HCT116 (cell line): ENCODE results near the gene SVIL. TPM values are rescaled to one million over a fixed set of nuclear protein-coding genes. Genes with fewer than 3 reads are reported as not detected.

ENCODE experiments used
- ATAC-seq: fragments of 200-7000 bp; cut with Tn5 transposase; 2 replicates; pipeline ENCODE4 v1.9.1; 2020; ENCODE audit warnings: mild to moderate bottlenecking, moderate library complexity
- BruUV-seq: library from RNA; stranded (reverse); fragments of 400-500 nt; replicated peaks from 2 replicates; lab custom pipeline; 2021; lab: Mats Ljungman, UMichigan
- CTCF ChIA-PET: fragments of 300-600 bp; sonication (Branson Sonifier 250); formaldehyde crosslinking; loops from one replicate; lab custom pipeline; 2021; ENCODE audit warnings: antibody characterized with exemption; lab: Charles Lee
- POLR2A ChIA-PET: fragments of 300-600, 350-600 bp; sonication (Branson Sonifier 250); formaldehyde crosslinking; loops from one replicate; lab custom pipeline; 2021; ENCODE audit warnings: antibody characterized with exemption; lab: Charles Lee
- RAD21 ChIA-PET, 2 experiments: fragments of 300-600 bp; sonication (Branson Sonifier 250); formaldehyde crosslinking; loops; one replicate each; lab custom pipeline; 2023; ENCODE audit warnings: low total read pairs in 2 of 2; ENCODE audit not compliant: uncharacterized antibody in 2 of 2, unreplicated experiment in 2 of 2, low non-redundant PET in 1 of 2; lab: Charles Lee
- DNase-seq: peaks from one replicate; pipeline ENCODE4 v3.0.0-alpha.2; 2010; ENCODE audit warnings: low read depth, low spot score
- H2AFZ ChIP-seq: fragments of 200-600 bp; shearing (Covaris generic), sonication (generic); 2 replicates; pipeline ENCODE4 v1.6.1; 2017; ENCODE audit warnings: low read depth, mixed run types, mixed read lengths, antibody characterized with exemption, low read length; ENCODE audit not compliant: poor library complexity, severe bottlenecking
- H3K27ac ChIP-seq: 2 replicates; pipeline ENCODE4 v1.5.1; 2012; ENCODE audit warnings: low read depth, low read length
- H3K27me3 ChIP-seq: fragments of 200-600 bp; sonication (generic); 2 replicates; pipeline ENCODE4 v1.6.1; 2016; ENCODE audit warnings: mixed run types, low read length, mixed read lengths; ENCODE audit not compliant: insufficient read depth
- H3K36me3 ChIP-seq, 2 experiments: fragments of 200-500 bp in 1 of 2; fragments of 200-600 bp in 1 of 2; sonication (Bioruptor generic) in 1 of 2; sonication (generic) in 1 of 2; 2 replicates each; pipeline versions ENCODE4 v1.5.1 to v1.6.1; 2014 to 2016; ENCODE audit warnings: low read length in 2 of 2, inconsistent platforms in 1 of 2, mixed read lengths in 1 of 2, mixed run types in 1 of 2; ENCODE audit not compliant: insufficient read depth in 2 of 2, control insufficient read depth in 1 of 2
- H3K4me1 ChIP-seq, 2 experiments: fragments of 200-600 bp in 1 of 2; sonication (generic) in 1 of 2; 2 replicates each; pipeline versions ENCODE4 v1.5.1 to v1.6.1; 2012 to 2017; ENCODE audit warnings: low read length in 2 of 2, inconsistent platforms in 1 of 2, mild to moderate bottlenecking in 1 of 2, mixed read lengths in 1 of 2, mixed run types in 1 of 2, moderate library complexity in 1 of 2; ENCODE audit not compliant: insufficient read depth in 2 of 2, control insufficient read depth in 1 of 2
- H3K4me2 ChIP-seq: fragments of 200-600 bp; sonication (generic); 2 replicates; pipeline ENCODE4 v1.6.1; 2017; ENCODE audit warnings: mixed run types, low read length, mixed read lengths
- H3K4me3 ChIP-seq, 2 experiments: fragments of 200-600 bp in 1 of 2; sonication (generic) in 1 of 2; replicated peaks in 1 of 2; 2 replicates each; pipeline ENCODE4 v1.5.1; 2011 to 2016; ENCODE audit warnings: low read length in 2 of 2, control low read depth in 1 of 2, low read depth in 1 of 2, mild to moderate bottlenecking in 1 of 2, mixed read lengths in 1 of 2, mixed run types in 1 of 2
- H3K79me2 ChIP-seq: fragments of 200-600 bp; sonication (generic); 2 replicates; pipeline ENCODE4 v1.6.1; 2017; ENCODE audit warnings: mild to moderate bottlenecking, mixed run types, low read length, moderate library complexity, mixed read lengths; ENCODE audit not compliant: insufficient read depth
- H3K9ac ChIP-seq: fragments of 200-600 bp; sonication (generic); 2 replicates; pipeline ENCODE4 v1.6.1; 2016; ENCODE audit warnings: low read length, mixed read lengths
- H3K9me2 ChIP-seq: fragments of 200-600 bp; sonication (generic), shearing (Covaris generic); 2 replicates; pipeline ENCODE4 v1.6.1; 2017; ENCODE audit warnings: mixed run types, mild to moderate bottlenecking, moderate library complexity; ENCODE audit not compliant: insufficient read depth
- H3K9me3 ChIP-seq, 2 experiments: fragments of 200-500 bp in 1 of 2; fragments of 200-600 bp in 1 of 2; sonication (Bioruptor generic) in 1 of 2; sonication (generic) in 1 of 2; 2 replicates each; pipeline ENCODE4 v1.6.1; 2014 to 2017; ENCODE audit warnings: low read length in 2 of 2, mixed read lengths in 2 of 2, inconsistent platforms in 1 of 2, low read depth in 1 of 2, mild to moderate bottlenecking in 1 of 2, mixed run types in 1 of 2, moderate library complexity in 1 of 2; ENCODE audit not compliant: control insufficient read depth in 1 of 2, insufficient read depth in 1 of 2
- H4K20me1 ChIP-seq: fragments of 200-600 bp; sonication (generic), shearing (Covaris generic); 2 replicates; pipeline ENCODE4 v1.6.1; 2017; ENCODE audit warnings: mixed run types, mild to moderate bottlenecking, moderate library complexity; ENCODE audit not compliant: insufficient read depth
- ATF3 ChIP-seq: IDR thresholded peaks from 2 replicates; pipeline ENCODE4 v1.6.1; 2012
- CBX3 ChIP-seq: IDR thresholded peaks from 2 replicates; pipeline ENCODE4 v1.6.1; 2012; ENCODE audit warnings: low read depth
- CEBPB ChIP-seq: IDR thresholded peaks from 2 replicates; pipeline ENCODE4 v1.6.1; 2012; ENCODE audit warnings: low read depth
- CTCF ChIP-seq, 3 experiments: fragments of 200-600 bp in 1 of 3; sonication (generic) in 1 of 3; IDR thresholded peaks in 2 of 3; conservative IDR thresholded peaks in 1 of 3; 2 replicates each; pipeline ENCODE4 v1.5.1; 2012 to 2017; ENCODE audit warnings: low read depth in 2 of 3, low read length in 2 of 3, antibody characterized with exemption in 1 of 3, borderline replicate concordance in 1 of 3, control low read depth in 1 of 3, mild to moderate bottlenecking in 1 of 3, mixed read lengths in 1 of 3, mixed run types in 1 of 3, moderate library complexity in 1 of 3; ENCODE audit not compliant: insufficient read depth in 1 of 3
- FOSL1 ChIP-seq: IDR thresholded peaks from 2 replicates; pipeline ENCODE4 v1.6.1; 2012; ENCODE audit warnings: low read depth
- POLR2A ChIP-seq: IDR thresholded peaks from 2 replicates; pipeline ENCODE4 v1.7.0; 2011; ENCODE audit warnings: borderline replicate concordance; ENCODE audit not compliant: insufficient read depth, insufficient read length; ENCODE audit errors: extremely low read depth
- POLR2AphosphoS5 ChIP-seq: IDR thresholded peaks from 2 replicates; pipeline ENCODE4 v1.6.1; 2011; ENCODE audit warnings: mild to moderate bottlenecking, low read depth, low read length, moderate library complexity
- intact Hi-C: fragments of 100-400 bp; cut with micrococcal nuclease; formaldehyde crosslinking; loops from 2 replicates; pipeline ENCODE4 v1.10.0; 2022
- total RNA-seq: library from RNA; stranded (reverse); gene quantifications from one replicate; pipeline ENCODE4 v1.2.1, GENCODE V29; 2021; ENCODE audit not compliant: unreplicated experiment
- TF ChIP-seq, protein P1 (sequence below): IDR thresholded peaks from 2 replicates; pipeline ENCODE4 v1.6.1; 2012

The SVIL gene
- total RNA-seq, 1 experiment from 2014 or later, result 27.0 TPM

- Histone ChIP-seq H3K27ac (no peak overlapping the region), H3K9ac (no peak overlapping the region), H3K27me3 (no peaks in the 10 kb centered on the region), H3K9me3 (no peaks in the 10 kb centered on the region), H3K4me2 (no peak overlapping the region), H3K9me2 (no peaks in the 10 kb centered on the region), H2AFZ (no peak overlapping the region), H3K79me2 (0 out of 2 replicates have a peak, but pooled peaks cover 4% of the 10 kb centered on the region), H4K20me1 (no peaks in the 10 kb centered on the region), H3K4me1 (peaks cover 9 to 11% of the 10 kb centered on the region in 2 experiments; a peak in 3 of 4 replicates), H3K36me3 (no peaks in the 10 kb centered on the region), H3K4me3 (no peak overlapping the region)
- no TSS peak for BruUV-seq
- TF ChIP-seq CBX3, result no peak
- TF ChIP-seq, protein P1, sequence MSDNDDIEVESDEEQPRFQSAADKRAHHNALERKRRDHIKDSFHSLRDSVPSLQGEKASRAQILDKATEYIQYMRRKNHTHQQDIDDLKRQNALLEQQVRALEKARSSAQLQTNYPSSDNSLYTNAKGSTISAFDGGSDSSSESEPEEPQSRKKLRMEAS, result no peak
- no peak for TF ChIP-seq POLR2A
- no peak for TF ChIP-seq POLR2AphosphoS5
- 0 out of 6 replicates have a peak, but pooled peaks of 1 of the 3 experiments have one; percentile 1 for TF ChIP-seq CTCF (IDR thresholded peaks at IDR 0.05 in 2 of 3, conservative IDR thresholded peaks at IDR 0.05 in 1 of 3; ENCODE audit: borderline replicate concordance in 1 of 3, insufficient read depth in 1 of 3, low read depth in 2 of 3, low read length in 2 of 3)
- TF ChIP-seq FOSL1, result no peak
- TF ChIP-seq CEBPB, result no peak
- no peak for TF ChIP-seq ATF3
- no peak for ATAC-seq
- DNase-seq, result no peak
- ChIA-PET CTCF (interaction anchor here (0.7 to 1.2 kb wide), 4 partner anchors 21 to 162 kb away, joined by 3 to 5 read pairs (median 3); no protein-coding TSS in a partner anchor), POLR2A (no interaction called here), RAD21 (no interaction called here)
- intact Hi-C loops, result loop anchor here (2.0 to 5.0 kb wide), 2 partner anchors 146 to 271 kb away; no protein-coding TSS in a partner anchor
Measured at GRCh38 chr10:29590915-29591650, 43.7 kb downstream of the SVIL start.
